ENCODE results near the gene G3BP2.

- TF ChIP-seq CTCF (IDR thresholded peaks at IDR 0.05) = no peak
- TF ChIP-seq EZH2 (IDR thresholded peaks at IDR 0.05; ENCODE audit: borderline replicate concordance, insufficient read depth, low read depth, low read length, poor library complexity, severe bottlenecking) = no peak
Measured at GRCh38 chr4:75659512-75660031, 13.6 kb downstream of the G3BP2 start.

Data from B cell (primary cell).